Neural cell (in vitro differentiated cells): ENCODE data around the gene RIPK1. TPM values are rescaled to one million over a fixed set of nuclear protein-coding genes. Genes with fewer than 3 reads are reported as not detected.

Experiments
- H2AFZ ChIP-seq: fragments of 200-600, 300-800 bp; sonication (generic), shearing (Covaris generic); 2 replicates; pipeline ENCODE4 v1.6.0; 2014; ENCODE audit warnings: low read depth, mild to moderate bottlenecking, antibody characterized with exemption, low read length, moderate library complexity
- H3F3A ChIP-seq: fragments of 200-600 bp; shearing (Covaris generic); 2 replicates; pipeline ENCODE4 v1.6.1; 2016; ENCODE audit warnings: mild to moderate bottlenecking, moderate library complexity, mixed read lengths, antibody characterized with exemption, low read length; ENCODE audit not compliant: insufficient read depth, poor library complexity, severe bottlenecking
- H3K27ac ChIP-seq: fragments of 200-600, 300-800 bp; sonication (generic), shearing (Covaris generic); 2 replicates; pipeline ENCODE4 v1.5.1; 2014; ENCODE audit warnings: mild to moderate bottlenecking, low read length, moderate library complexity
- H3K27me3 ChIP-seq: fragments of 300-800, 200-600 bp; sonication (generic), shearing (Covaris generic); 2 replicates; pipeline ENCODE4 v1.6.0; 2014; ENCODE audit warnings: mild to moderate bottlenecking, low read depth, low read length, moderate library complexity; ENCODE audit not compliant: insufficient read depth
- H3K36me3 ChIP-seq: fragments of 300-800, 200-600 bp; sonication (generic), shearing (Covaris generic); 2 replicates; pipeline ENCODE4 v1.5.1; 2014; ENCODE audit warnings: mild to moderate bottlenecking, antibody characterized with exemption, low read length, moderate library complexity; ENCODE audit not compliant: insufficient read depth
- H3K4me2 ChIP-seq: fragments of 300-800, 200-600 bp; sonication (generic), shearing (Covaris generic); 2 replicates; pipeline ENCODE4 v1.6.0; 2014; ENCODE audit warnings: mild to moderate bottlenecking, low read length
- H3K4me3 ChIP-seq: fragments of 300-800, 200-600 bp; sonication (generic), shearing (Covaris generic); 2 replicates; pipeline ENCODE4 v1.5.1; 2014; ENCODE audit warnings: mild to moderate bottlenecking, low read length, moderate library complexity
- H3K79me2 ChIP-seq: fragments of 200-600 bp; shearing (Covaris generic); replicated peaks from 2 replicates; pipeline ENCODE4 v1.6.0; 2014; ENCODE audit warnings: mild to moderate bottlenecking, low read length, moderate library complexity; ENCODE audit not compliant: insufficient read depth
- H3K9ac ChIP-seq: fragments of 300-800, 200-600 bp; sonication (generic), shearing (Covaris generic); 2 replicates; pipeline ENCODE4 v1.6.1; 2016; ENCODE audit warnings: mild to moderate bottlenecking, low read length, mixed read lengths
- H3K9me2 ChIP-seq: fragments of 200-600 bp; shearing (Covaris generic); 2 replicates; pipeline ENCODE4 v1.6.1; 2016; ENCODE audit warnings: mild to moderate bottlenecking, low read length, mixed read lengths; ENCODE audit not compliant: insufficient read depth
- H3K9me3 ChIP-seq: fragments of 200-600, 300-800 bp; sonication (generic), shearing (Covaris generic); 2 replicates; pipeline ENCODE4 v1.6.1; 2016; ENCODE audit warnings: mild to moderate bottlenecking, mixed run types, low read length, moderate library complexity, mixed read lengths
- H4K20me1 ChIP-seq: fragments of 200-600 bp; shearing (Covaris generic); 2 replicates; pipeline ENCODE4 v1.6.1; 2016; ENCODE audit warnings: mild to moderate bottlenecking, mixed run types; ENCODE audit not compliant: insufficient read depth
- EP300 ChIP-seq: fragments of 450-650 bp; conservative IDR thresholded peaks from 2 replicates; pipeline ENCODE4 v1.6.1; 2014; ENCODE audit warnings: antibody characterized with exemption, mild to moderate bottlenecking, moderate library complexity; ENCODE audit not compliant: poor library complexity, severe bottlenecking
- EZH2 ChIP-seq: fragments of 200-600, 300-800 bp; shearing (Covaris generic), sonication (generic); IDR thresholded peaks from 2 replicates; pipeline ENCODE4 v1.6.1; 2014; ENCODE audit warnings: antibody characterized with exemption, low read length, borderline replicate concordance, mild to moderate bottlenecking; ENCODE audit not compliant: insufficient read depth, poor library complexity, severe bottlenecking
- MXI1 ChIP-seq: fragments of 450-650 bp; conservative IDR thresholded peaks from 2 replicates; pipeline ENCODE4 v1.6.1; 2014; ENCODE audit warnings: antibody characterized with exemption, mild to moderate bottlenecking; ENCODE audit not compliant: poor library complexity, severe bottlenecking
- POLR2AphosphoS5 ChIP-seq: IDR thresholded peaks from 2 replicates; pipeline ENCODE4 v1.6.1; 2012
- RAD21 ChIP-seq: fragments of 450-650 bp; conservative IDR thresholded peaks from 2 replicates; pipeline ENCODE4 v1.6.1; 2014; ENCODE audit warnings: antibody characterized with exemption, mild to moderate bottlenecking, moderate library complexity
- SMC3 ChIP-seq: fragments of 450-650 bp; conservative IDR thresholded peaks from 2 replicates; pipeline ENCODE4 v1.6.1; 2014; ENCODE audit warnings: antibody characterized with exemption, mild to moderate bottlenecking, moderate library complexity; ENCODE audit not compliant: poor library complexity
- TAF1 ChIP-seq: IDR thresholded peaks from 2 replicates; pipeline ENCODE4 v1.6.1; 2012; ENCODE audit warnings: low read depth
- polyA plus RNA-seq: library from polyadenylated mRNA; depleted of rRNA; stranded (reverse); fragments of >200 nt; gene quantifications from 2 replicates; pipeline ENCODE4 v1.2.3, GENCODE V29; 2014
- TF ChIP-seq, protein P1 (sequence below): IDR thresholded peaks from 2 replicates; pipeline ENCODE4 v1.6.1; 2012; ENCODE audit warnings: borderline replicate concordance
- TF ChIP-seq, protein P2 (sequence below): fragments of 450-650 bp; IDR thresholded peaks from 2 replicates; pipeline ENCODE4 v1.5.1; 2014; ENCODE audit warnings: antibody characterized with exemption, mild to moderate bottlenecking, moderate library complexity; ENCODE audit not compliant: poor library complexity, severe bottlenecking

RIPK1 gene
- polyA plus RNA-seq, 1 donor from 2014 or later, result 8.5 TPM

DNA sequence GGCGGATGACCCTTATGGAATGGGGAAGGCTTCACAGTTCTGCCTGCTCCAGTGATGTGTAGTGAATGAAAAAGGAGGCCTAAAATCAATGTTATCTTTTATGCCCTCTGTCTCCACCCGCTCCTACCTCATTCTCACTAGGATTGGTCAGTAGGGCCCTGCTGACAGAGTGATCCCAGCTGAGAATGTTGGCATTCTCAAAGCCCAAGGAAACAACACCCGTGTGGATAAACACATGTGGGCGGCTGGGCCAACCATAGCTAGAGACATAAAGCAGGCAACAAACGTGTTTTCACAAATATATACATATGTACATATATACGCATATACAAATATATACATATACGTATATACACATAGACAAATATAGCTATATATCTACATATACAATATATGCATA lies 4.5 kb downstream of the RIPK1 start:
- Histone ChIP-seq H4K20me1 (no peaks in the 10 kb centered on the region), H3K4me3 (no peak overlapping the region), H3K27me3 (no peaks in the 10 kb centered on the region), H2AFZ (no peak overlapping the region), H3K9me3 (no peaks in the 10 kb centered on the region), H3K36me3 (peaks cover 5% of the 10 kb centered on the region), H3K9me2 (no peaks in the 10 kb centered on the region), H3K9ac (no peak overlapping the region), H3F3A (no peaks in the 10 kb centered on the region), H3K79me2 (peaks cover 17% of the 10 kb centered on the region), H3K4me2 (no peak overlapping the region), H3K27ac (no peak overlapping the region)
- no peak for TF ChIP-seq RAD21
- TF ChIP-seq TAF1, result no peak
- TF ChIP-seq POLR2AphosphoS5, result no peak
- TF ChIP-seq EZH2, result no peak
- TF ChIP-seq, protein P1, sequence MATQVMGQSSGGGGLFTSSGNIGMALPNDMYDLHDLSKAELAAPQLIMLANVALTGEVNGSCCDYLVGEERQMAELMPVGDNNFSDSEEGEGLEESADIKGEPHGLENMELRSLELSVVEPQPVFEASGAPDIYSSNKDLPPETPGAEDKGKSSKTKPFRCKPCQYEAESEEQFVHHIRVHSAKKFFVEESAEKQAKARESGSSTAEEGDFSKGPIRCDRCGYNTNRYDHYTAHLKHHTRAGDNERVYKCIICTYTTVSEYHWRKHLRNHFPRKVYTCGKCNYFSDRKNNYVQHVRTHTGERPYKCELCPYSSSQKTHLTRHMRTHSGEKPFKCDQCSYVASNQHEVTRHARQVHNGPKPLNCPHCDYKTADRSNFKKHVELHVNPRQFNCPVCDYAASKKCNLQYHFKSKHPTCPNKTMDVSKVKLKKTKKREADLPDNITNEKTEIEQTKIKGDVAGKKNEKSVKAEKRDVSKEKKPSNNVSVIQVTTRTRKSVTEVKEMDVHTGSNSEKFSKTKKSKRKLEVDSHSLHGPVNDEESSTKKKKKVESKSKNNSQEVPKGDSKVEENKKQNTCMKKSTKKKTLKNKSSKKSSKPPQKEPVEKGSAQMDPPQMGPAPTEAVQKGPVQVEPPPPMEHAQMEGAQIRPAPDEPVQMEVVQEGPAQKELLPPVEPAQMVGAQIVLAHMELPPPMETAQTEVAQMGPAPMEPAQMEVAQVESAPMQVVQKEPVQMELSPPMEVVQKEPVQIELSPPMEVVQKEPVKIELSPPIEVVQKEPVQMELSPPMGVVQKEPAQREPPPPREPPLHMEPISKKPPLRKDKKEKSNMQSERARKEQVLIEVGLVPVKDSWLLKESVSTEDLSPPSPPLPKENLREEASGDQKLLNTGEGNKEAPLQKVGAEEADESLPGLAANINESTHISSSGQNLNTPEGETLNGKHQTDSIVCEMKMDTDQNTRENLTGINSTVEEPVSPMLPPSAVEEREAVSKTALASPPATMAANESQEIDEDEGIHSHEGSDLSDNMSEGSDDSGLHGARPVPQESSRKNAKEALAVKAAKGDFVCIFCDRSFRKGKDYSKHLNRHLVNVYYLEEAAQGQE, result no peak
- TF ChIP-seq, protein P2, sequence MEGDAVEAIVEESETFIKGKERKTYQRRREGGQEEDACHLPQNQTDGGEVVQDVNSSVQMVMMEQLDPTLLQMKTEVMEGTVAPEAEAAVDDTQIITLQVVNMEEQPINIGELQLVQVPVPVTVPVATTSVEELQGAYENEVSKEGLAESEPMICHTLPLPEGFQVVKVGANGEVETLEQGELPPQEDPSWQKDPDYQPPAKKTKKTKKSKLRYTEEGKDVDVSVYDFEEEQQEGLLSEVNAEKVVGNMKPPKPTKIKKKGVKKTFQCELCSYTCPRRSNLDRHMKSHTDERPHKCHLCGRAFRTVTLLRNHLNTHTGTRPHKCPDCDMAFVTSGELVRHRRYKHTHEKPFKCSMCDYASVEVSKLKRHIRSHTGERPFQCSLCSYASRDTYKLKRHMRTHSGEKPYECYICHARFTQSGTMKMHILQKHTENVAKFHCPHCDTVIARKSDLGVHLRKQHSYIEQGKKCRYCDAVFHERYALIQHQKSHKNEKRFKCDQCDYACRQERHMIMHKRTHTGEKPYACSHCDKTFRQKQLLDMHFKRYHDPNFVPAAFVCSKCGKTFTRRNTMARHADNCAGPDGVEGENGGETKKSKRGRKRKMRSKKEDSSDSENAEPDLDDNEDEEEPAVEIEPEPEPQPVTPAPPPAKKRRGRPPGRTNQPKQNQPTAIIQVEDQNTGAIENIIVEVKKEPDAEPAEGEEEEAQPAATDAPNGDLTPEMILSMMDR, result no peak
- TF ChIP-seq SMC3, result no peak
- TF ChIP-seq MXI1, result no peak
- TF ChIP-seq EP300, result no peak

DNA sequence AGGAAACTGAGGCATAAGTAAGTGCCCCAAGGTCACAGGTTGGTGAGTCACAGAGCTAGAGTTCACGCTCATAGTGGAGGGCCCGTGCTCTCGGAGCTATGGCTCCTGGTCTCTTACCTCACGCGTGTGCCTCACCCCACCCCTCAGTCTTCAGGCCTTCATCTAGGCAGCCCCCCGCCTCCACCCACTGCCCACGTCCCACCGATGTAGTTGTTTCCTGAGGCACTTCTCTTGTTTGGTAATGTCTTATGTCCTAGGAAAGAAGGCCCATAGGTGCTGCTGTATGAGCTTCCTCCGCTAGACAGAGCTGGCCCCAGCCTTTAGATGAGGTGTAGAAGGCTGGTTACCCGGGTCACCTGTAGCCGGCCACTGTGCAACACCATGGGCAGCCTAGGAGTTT lies 5.1 kb downstream of the RIPK1 start:
- Histone ChIP-seq H3K36me3 (peaks cover 8% of the 10 kb centered on the region), H3K9me2 (no peaks in the 10 kb centered on the region), H3K9me3 (no peaks in the 10 kb centered on the region), H3F3A (no peaks in the 10 kb centered on the region), H3K79me2 (peaks cover 17% of the 10 kb centered on the region), H3K4me2 (no peak overlapping the region), H3K27me3 (no peaks in the 10 kb centered on the region), H4K20me1 (no peaks in the 10 kb centered on the region), H2AFZ (no peak overlapping the region), H3K4me3 (no peak overlapping the region), H3K27ac (no peak overlapping the region), H3K9ac (no peak overlapping the region)
- TF ChIP-seq EP300, result no peak

DNA sequence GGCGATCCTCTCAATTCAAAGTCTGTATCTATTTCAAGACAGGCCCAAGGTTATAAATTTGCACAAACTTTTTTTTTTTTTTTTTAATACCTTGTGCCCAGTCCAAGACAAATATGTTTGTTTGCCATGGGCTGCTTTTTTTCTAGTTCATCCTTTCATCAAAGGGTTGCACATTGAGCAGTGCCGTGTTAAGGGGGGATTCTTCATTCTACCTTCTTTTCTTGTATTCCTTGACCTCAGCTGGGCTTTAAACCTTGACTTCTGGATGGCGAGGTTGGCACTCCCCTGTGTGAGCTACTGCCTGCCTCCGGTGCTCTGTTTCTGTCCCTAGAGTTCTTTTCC lies 7.4 kb downstream of the RIPK1 start:
- H3K27ac ChIP-seq, result no peak overlapping the region
- peaks cover 6% of the 10 kb centered on the region for H3K79me2 ChIP-seq
- H3F3A ChIP-seq, result no peaks in the 10 kb centered on the region
- no peak overlapping the region for H3K4me2 ChIP-seq
- no peak overlapping the region for H3K4me3 ChIP-seq
- no peaks in the 10 kb centered on the region for H3K9me2 ChIP-seq
- H4K20me1 ChIP-seq, result no peaks in the 10 kb centered on the region
- peaks cover 9% of the 10 kb centered on the region for H3K36me3 ChIP-seq
- no peak overlapping the region for H2AFZ ChIP-seq
- H3K9ac ChIP-seq, result no peak overlapping the region
- TF ChIP-seq MXI1 (no peak), SMC3 (no peak), TAF1 (no peak), EZH2 (no peak), POLR2AphosphoS5 (no peak), EP300 (no peak), RAD21 (no peak)
- TF ChIP-seq, protein P2, result no peak
- TF ChIP-seq, protein P1, result no peak
- H3K27me3 ChIP-seq, result no peaks in the 10 kb centered on the region
- H3K9me3 ChIP-seq, result no peaks in the 10 kb centered on the region
